Neural cell (in vitro differentiated cells): ENCODE data around the gene EIF2B5.

ENCODE experiments used
- CTCF ChIP-seq: fragments of 450-650 bp; IDR thresholded peaks from 2 replicates; pipeline ENCODE4 v1.5.1; 2014; ENCODE audit warnings: antibody characterized with exemption, mild to moderate bottlenecking, moderate library complexity; ENCODE audit not compliant: poor library complexity, severe bottlenecking
- EZH2 ChIP-seq: fragments of 200-600, 300-800 bp; shearing (Covaris generic), sonication (generic); IDR thresholded peaks from 2 replicates; pipeline ENCODE4 v1.6.1; 2014; ENCODE audit warnings: antibody characterized with exemption, low read length, borderline replicate concordance, mild to moderate bottlenecking; ENCODE audit not compliant: insufficient read depth, poor library complexity, severe bottlenecking
- POLR2AphosphoS5 ChIP-seq: IDR thresholded peaks from 2 replicates; pipeline ENCODE4 v1.6.1; 2012
- TAF1 ChIP-seq: IDR thresholded peaks from 2 replicates; pipeline ENCODE4 v1.6.1; 2012; ENCODE audit warnings: low read depth
- TF ChIP-seq, protein P1 (sequence below): IDR thresholded peaks from 2 replicates; pipeline ENCODE4 v1.6.1; 2012; ENCODE audit warnings: borderline replicate concordance

DNA sequence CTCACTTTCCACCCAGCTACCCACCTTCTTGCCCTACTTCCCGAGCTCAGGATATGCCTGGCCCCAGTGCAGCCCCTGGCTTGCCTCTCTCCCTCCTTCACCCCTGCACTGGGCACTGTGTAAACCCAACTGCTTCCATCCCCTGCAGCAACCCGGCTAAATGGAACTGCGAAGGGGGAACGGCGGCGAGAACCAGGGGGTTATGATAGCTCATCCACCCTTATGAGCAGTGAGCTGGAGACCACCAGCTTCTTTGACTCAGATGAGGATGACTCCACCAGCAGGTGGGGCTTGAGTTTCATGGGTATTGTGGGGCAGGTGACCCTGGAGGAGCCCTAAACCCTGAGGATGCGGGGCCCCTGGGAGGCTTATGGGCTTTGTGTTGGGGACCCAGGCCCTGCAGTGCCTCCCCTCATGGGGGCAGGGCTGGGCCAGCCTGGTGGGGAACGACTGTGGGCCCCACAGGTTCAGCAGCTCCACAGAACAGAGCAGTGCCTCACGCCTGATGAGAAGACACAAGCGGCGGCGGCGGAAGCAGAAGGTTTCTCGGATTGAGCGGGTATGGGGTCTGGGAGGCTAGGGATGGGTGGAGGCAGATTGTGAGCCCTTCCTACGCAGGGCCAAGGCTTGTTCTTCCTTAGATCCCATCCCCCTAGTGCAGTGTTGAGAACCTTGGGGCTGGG is 29.6 kb downstream of the EIF2B5 start:
- TF ChIP-seq, protein P1, sequence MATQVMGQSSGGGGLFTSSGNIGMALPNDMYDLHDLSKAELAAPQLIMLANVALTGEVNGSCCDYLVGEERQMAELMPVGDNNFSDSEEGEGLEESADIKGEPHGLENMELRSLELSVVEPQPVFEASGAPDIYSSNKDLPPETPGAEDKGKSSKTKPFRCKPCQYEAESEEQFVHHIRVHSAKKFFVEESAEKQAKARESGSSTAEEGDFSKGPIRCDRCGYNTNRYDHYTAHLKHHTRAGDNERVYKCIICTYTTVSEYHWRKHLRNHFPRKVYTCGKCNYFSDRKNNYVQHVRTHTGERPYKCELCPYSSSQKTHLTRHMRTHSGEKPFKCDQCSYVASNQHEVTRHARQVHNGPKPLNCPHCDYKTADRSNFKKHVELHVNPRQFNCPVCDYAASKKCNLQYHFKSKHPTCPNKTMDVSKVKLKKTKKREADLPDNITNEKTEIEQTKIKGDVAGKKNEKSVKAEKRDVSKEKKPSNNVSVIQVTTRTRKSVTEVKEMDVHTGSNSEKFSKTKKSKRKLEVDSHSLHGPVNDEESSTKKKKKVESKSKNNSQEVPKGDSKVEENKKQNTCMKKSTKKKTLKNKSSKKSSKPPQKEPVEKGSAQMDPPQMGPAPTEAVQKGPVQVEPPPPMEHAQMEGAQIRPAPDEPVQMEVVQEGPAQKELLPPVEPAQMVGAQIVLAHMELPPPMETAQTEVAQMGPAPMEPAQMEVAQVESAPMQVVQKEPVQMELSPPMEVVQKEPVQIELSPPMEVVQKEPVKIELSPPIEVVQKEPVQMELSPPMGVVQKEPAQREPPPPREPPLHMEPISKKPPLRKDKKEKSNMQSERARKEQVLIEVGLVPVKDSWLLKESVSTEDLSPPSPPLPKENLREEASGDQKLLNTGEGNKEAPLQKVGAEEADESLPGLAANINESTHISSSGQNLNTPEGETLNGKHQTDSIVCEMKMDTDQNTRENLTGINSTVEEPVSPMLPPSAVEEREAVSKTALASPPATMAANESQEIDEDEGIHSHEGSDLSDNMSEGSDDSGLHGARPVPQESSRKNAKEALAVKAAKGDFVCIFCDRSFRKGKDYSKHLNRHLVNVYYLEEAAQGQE: no peak
- TF ChIP-seq CTCF (no peak), EZH2 (no peak), TAF1 (no peak), POLR2AphosphoS5 (no peak)
